B cell (primary cell): Measurements from ENCODE around the gene TAF5L. TPM values are rescaled to one million over a fixed set of nuclear protein-coding genes. Genes with fewer than 3 reads are reported as not detected.

Source experiments
- ATAC-seq: fragments of 200-7000 bp; cut with Tn5 transposase; one replicate; pipeline ENCODE4 v1.10.0; 2021; ENCODE audit warnings: low read depth, mild to moderate bottlenecking, moderate number of reproducible peaks, moderate library complexity
- CTCF ChIA-PET: fragments of 350-600 bp; sonication (Branson Sonifier 250); formaldehyde crosslinking; loops from one replicate; lab custom pipeline; 2021; ENCODE audit warnings: antibody characterized with exemption, inconsistent platforms; lab: Charles Lee
- POLR2A ChIA-PET: fragments of 350-600 bp; sonication (Branson Sonifier 250); formaldehyde crosslinking; loops from one replicate; lab custom pipeline; 2021; ENCODE audit warnings: antibody characterized with exemption; lab: Charles Lee
- DNase-seq: peaks from one replicate; pipeline ENCODE4 v3.0.0; 2013
- H2AFZ ChIP-seq: 2 replicates; pipeline ENCODE4 v1.6.1; 2012; ENCODE audit warnings: mild to moderate bottlenecking, low read depth, low read length; ENCODE audit not compliant: insufficient read depth, poor library complexity, severe bottlenecking
- H3K27ac ChIP-seq, 2 donors: 1 replicate in 1 of 2; 2 replicates in 1 of 2; pipeline ENCODE4 v1.5.1; 2012 to 2013; ENCODE audit warnings: low read length in 2 of 2, mild to moderate bottlenecking in 2 of 2, moderate library complexity in 1 of 2
- H3K27me3 ChIP-seq, 4 experiments: fragments of 200-600 bp in 1 of 4; sonication (generic) in 1 of 4; replicated peaks in 1 of 4; 1 replicate in 2 of 4; 2 replicates in 2 of 4; pipeline versions ENCODE4 v1.6.1 to v1.7.0; 2013 to 2016; ENCODE audit warnings: low read length in 3 of 4, mild to moderate bottlenecking in 2 of 4, mixed read lengths in 1 of 4, moderate library complexity in 1 of 4; ENCODE audit not compliant: insufficient read depth in 4 of 4, control insufficient read depth in 3 of 4; ENCODE audit errors: control extremely low read depth in 1 of 4
- H3K36me3 ChIP-seq, 2 experiments: replicated peaks in 1 of 2; 1 replicate in 1 of 2; 2 replicates in 1 of 2; pipeline versions ENCODE4 v1.6.1 to v1.7.1; 2013; ENCODE audit warnings: low read length in 1 of 2; ENCODE audit not compliant: insufficient read depth in 2 of 2, control insufficient read depth in 1 of 2; ENCODE audit errors: control extremely low read depth in 1 of 2, extremely low read depth in 1 of 2
- H3K4me1 ChIP-seq, 2 donors: fragments of 200-600 bp in 1 of 2; sonication (generic) in 1 of 2; 1 replicate in 1 of 2; 2 replicates in 1 of 2; pipeline versions ENCODE4 v1.5.1 to v1.6.1; 2013 to 2017; ENCODE audit warnings: low read length in 2 of 2; ENCODE audit not compliant: control insufficient read depth in 2 of 2, insufficient read depth in 2 of 2
- H3K4me2 ChIP-seq: replicated peaks from 2 replicates; pipeline ENCODE3; 2012; ENCODE audit warnings: mild to moderate bottlenecking, low read depth, low read length; ENCODE audit not compliant: poor library complexity, severe bottlenecking
- H3K4me3 ChIP-seq, 5 experiments: fragments of 200-600 bp in 1 of 5; sonication (generic) in 1 of 5; 1 replicate in 3 of 5; 2 replicates in 2 of 5; pipeline versions ENCODE4 v1.5.1 to v1.7.0; 2011 to 2016; ENCODE audit warnings: low read length in 4 of 5, mild to moderate bottlenecking in 4 of 5, low read depth in 2 of 5, control low read depth in 1 of 5, moderate library complexity in 1 of 5; ENCODE audit not compliant: insufficient read depth in 1 of 5; ENCODE audit errors: control extremely low read depth in 1 of 5, extremely low read depth in 1 of 5
- H3K79me2 ChIP-seq: fragments of 200-600 bp; sonication (generic); one replicate; pipeline ENCODE4 v1.6.0; 2016; ENCODE audit warnings: low read length; ENCODE audit not compliant: control insufficient read depth, insufficient read depth
- H3K9ac ChIP-seq: fragments of 200-600 bp; sonication (generic); 2 replicates; pipeline ENCODE4 v1.6.1; 2017; ENCODE audit warnings: mild to moderate bottlenecking, low read length, moderate library complexity
- H3K9me3 ChIP-seq, 3 donors: one replicate each; pipeline versions ENCODE4 v1.6.1 to v1.7.1; 2013; ENCODE audit warnings: low read length in 2 of 3; ENCODE audit not compliant: control insufficient read depth in 2 of 3, insufficient read depth in 1 of 3; ENCODE audit errors: control extremely low read depth in 1 of 3
- H4K20me1 ChIP-seq: 2 replicates; pipeline ENCODE4 v1.6.0; 2012; ENCODE audit warnings: mild to moderate bottlenecking, low read length; ENCODE audit not compliant: insufficient read depth, control insufficient read depth, poor library complexity, severe bottlenecking
- H3K27ac Mint-ChIP-seq: one replicate; pipeline ENCODE4 v1.8.0; 2021; ENCODE audit warnings: mixed read lengths
- H3K27me3 Mint-ChIP-seq: one replicate; pipeline ENCODE4 v1.8.0; 2021; ENCODE audit warnings: mixed read lengths
- H3K4me1 Mint-ChIP-seq: one replicate; pipeline ENCODE4 v1.8.0; 2021; ENCODE audit warnings: mixed read lengths
- H3K4me3 Mint-ChIP-seq: one replicate; pipeline ENCODE4 v1.8.0; 2021; ENCODE audit warnings: mixed read lengths
- H3K9me3 Mint-ChIP-seq: one replicate; pipeline ENCODE4 v1.8.0; 2022; ENCODE audit warnings: mixed read lengths; ENCODE audit not compliant: insufficient read depth
- CTCF ChIP-seq: fragments of 200-600 bp; IDR thresholded peaks from one replicate; pipeline ENCODE4 v1.8.0; 2022; ENCODE audit warnings: antibody characterized with exemption, mild to moderate bottlenecking
- EZH2 ChIP-seq: IDR thresholded peaks from 2 replicates; pipeline ENCODE4 v1.6.1; 2012; ENCODE audit warnings: borderline replicate concordance, low read depth, mild to moderate bottlenecking, moderate library complexity, low read length; ENCODE audit not compliant: insufficient read depth, poor library complexity, severe bottlenecking
- WGBS: methylation state at CpG from one replicate; pipeline ENCODE4 v1.1.5; 2013; ENCODE audit warnings: missing lambda C conversion rate; ENCODE audit not compliant: insufficient coverage; 5-methylcytosine and 5-hydroxymethylcytosine counted together
- intact Hi-C: fragments of 100-400 bp; cut with micrococcal nuclease; formaldehyde crosslinking; loops from one replicate; pipeline ENCODE4 v1.10.0; 2022
- polyA plus RNA-seq: library from polyadenylated mRNA; depleted of rRNA; stranded (reverse); fragments of >200 nt; gene quantifications from 2 replicates; pipeline ENCODE4 v1.2.3, GENCODE V29; 2012
- total RNA-seq, 2 donors: library from RNA; stranded (reverse); fragments of 120-200 nt in 1 of 2; gene quantifications; 1 replicate in 1 of 2; 2 replicates in 1 of 2; pipeline versions ENCODE4 v1.2.3 to v1.2.4, GENCODE V29; 2013 to 2022

The TAF5L gene
- total and polyA plus RNA-seq, 2 donors (not counting 1 experiment from before 2014, with no cell fraction given) = 15.7 to 24.0 TPM

GRCh38 chr1:229593800-229594199 is 32.1 kb downstream of the TAF5L start:
- Histone ChIP-seq H4K20me1 (peaks cover 4% of the 10 kb centered on the region), H3K36me3 (peaks cover 7 to 20% of the 10 kb centered on the region in 2 experiments), H3K27me3 (no peaks in the 10 kb centered on the region), H3K4me1 (no peaks in the 10 kb centered on the region), H3K27ac (no peak overlapping the region), H3K79me2 (peaks cover 6% of the 10 kb centered on the region), H3K9me3 (no peaks in the 10 kb centered on the region), H3K9ac (no peak overlapping the region), H2AFZ (no peak overlapping the region), H3K4me3 (no peak overlapping the region), H3K4me2 (no peak overlapping the region)
- H3K9me3 Mint-ChIP-seq = no peaks in the 10 kb centered on the region
- TF ChIP-seq CTCF = no peak
- TF ChIP-seq EZH2 = no peak
- ChIA-PET POLR2A (no interaction called here), CTCF (no interaction called here)
- intact Hi-C loops = no loop called here
- no peak overlapping the region for H3K27ac Mint-ChIP-seq
- H3K4me1 Mint-ChIP-seq = no peaks in the 10 kb centered on the region
- no peak for ATAC-seq
- no peak overlapping the region for H3K4me3 Mint-ChIP-seq
- WGBS = 93% methylated on average over 6 of the region's 12 CpGs
- no peak for DNase-seq
- no peaks in the 10 kb centered on the region for H3K27me3 Mint-ChIP-seq

- H3K79me2 ChIP-seq = no peaks in the 10 kb centered on the region
- no peaks in the 10 kb centered on the region for H3K27me3 ChIP-seq
- H3K9me3 ChIP-seq = no peaks in the 10 kb centered on the region
- DNase-seq = no peak
- CTCF ChIA-PET = no interaction called here
- H3K27ac ChIP-seq = no peak overlapping the region
- H3K4me2 ChIP-seq = no peak overlapping the region
- H2AFZ ChIP-seq = no peak overlapping the region
- POLR2A ChIA-PET = interaction anchor here (0.7 kb wide), 1 partner anchor 1388 kb away, joined by 7 read pairs; no protein-coding TSS in a partner anchor
- Mint-ChIP-seq H3K4me3 (no peak overlapping the region), H3K27me3 (no peaks in the 10 kb centered on the region), H3K9me3 (no peaks in the 10 kb centered on the region), H3K4me1 (no peaks in the 10 kb centered on the region), H3K27ac (no peak overlapping the region)
- peaks cover 4% of the 10 kb centered on the region for H4K20me1 ChIP-seq
- H3K9ac ChIP-seq = no peak overlapping the region
- intact Hi-C loops = no loop called here
- no peak for ATAC-seq
- TF ChIP-seq EZH2 (no peak), CTCF (no peak)
- no peak overlapping the region for H3K4me3 ChIP-seq
- WGBS = 100% methylated on average over 1 of the region's 5 CpGs
- H3K36me3 ChIP-seq = peaks cover 6 to 18% of the 10 kb centered on the region in 2 experiments
- H3K4me1 ChIP-seq = no peaks in the 10 kb centered on the region
These were observed 35.8 kb downstream of the TAF5L start for GRCh38 chr1:229590119-229590518.
